HL-60 (cell line): ENCODE data around the gene ZBTB42.

Source experiments
- DNase-seq, 2 experiments: peaks; one replicate each; pipeline ENCODE4 v3.0.0-alpha.2; 2010 to 2020; ENCODE audit warnings: low read depth in 1 of 2, low spot score in 1 of 2
- H3K27ac ChIP-seq: fragments of 250-450 bp; sonication (Bioruptor Pico); replicated peaks from 2 replicates; pipeline ENCODE4 v1.5.1; 2020; ENCODE audit warnings: mild to moderate bottlenecking, moderate library complexity
- H3K27me3 ChIP-seq: fragments of 250-450 bp; sonication (Bioruptor Pico); 2 replicates; pipeline ENCODE4 v1.5.1; 2021; ENCODE audit warnings: mild to moderate bottlenecking, moderate library complexity; ENCODE audit not compliant: insufficient read depth, poor library complexity, severe bottlenecking
- H3K4me3 ChIP-seq: replicated peaks from 2 replicates; pipeline ENCODE4 v1.5.1; 2011; ENCODE audit warnings: mild to moderate bottlenecking, control low read depth, low read length; ENCODE audit not compliant: insufficient read depth
- CTCF ChIP-seq: IDR thresholded peaks from one replicate; pipeline ENCODE4 v1.5.1; 2011; ENCODE audit warnings: low read length, control low read depth, inconsistent platforms; ENCODE audit not compliant: insufficient read depth
- GABPA ChIP-seq: IDR thresholded peaks from 2 replicates; pipeline ENCODE4 v1.6.1; 2012; ENCODE audit warnings: low read depth
- POLR2AphosphoS5 ChIP-seq: IDR thresholded peaks from 2 replicates; pipeline ENCODE4 v1.6.1; 2012; ENCODE audit warnings: low read depth
- REST ChIP-seq: IDR thresholded peaks from 2 replicates; pipeline ENCODE4 v1.6.1; 2012; ENCODE audit warnings: low read depth; ENCODE audit not compliant: insufficient replicate concordance
- SPI1 ChIP-seq: IDR thresholded peaks from 2 replicates; pipeline ENCODE4 v1.6.1; 2012; ENCODE audit warnings: low read depth, mild to moderate bottlenecking, borderline replicate concordance

The ZBTB42 gene

GRCh38 chr14:104779776-104780512 is 21.0 kb upstream of the ZBTB42 start:
- no peak for TF ChIP-seq GABPA
- no peak for TF ChIP-seq POLR2AphosphoS5
- TF ChIP-seq REST, result no peak
- TF ChIP-seq CTCF, result no peak
- no peak for TF ChIP-seq SPI1
- no peaks in the 10 kb centered on the region for H3K27me3 ChIP-seq
- DNase-seq, result no peak
- H3K27ac ChIP-seq, result no peak overlapping the region
- no peak overlapping the region for H3K4me3 ChIP-seq

- H3K4me3 ChIP-seq, result no peak overlapping the region
- DNase-seq, result no peak
- TF ChIP-seq REST, result no peak
- TF ChIP-seq POLR2AphosphoS5, result no peak
- no peak for TF ChIP-seq SPI1
- no peak for TF ChIP-seq CTCF
- no peak for TF ChIP-seq GABPA
- no peaks in the 10 kb centered on the region for H3K27me3 ChIP-seq
- no peak overlapping the region for H3K27ac ChIP-seq
Observed at GRCh38 chr14:104780513-104781030, 20.3 kb upstream of the ZBTB42 start.

- no peak for DNase-seq
- Histone ChIP-seq H3K27ac (no peak overlapping the region), H3K27me3 (no peaks in the 10 kb centered on the region), H3K4me3 (no peak overlapping the region)
- no peak for TF ChIP-seq SPI1
- TF ChIP-seq POLR2AphosphoS5, result no peak
- no peak for TF ChIP-seq REST
- TF ChIP-seq GABPA, result no peak
- TF ChIP-seq CTCF, result no peak
Observed at GRCh38 chr14:104781271-104782077, 19.4 kb upstream of the ZBTB42 start.
